Bronchial epithelial cell (primary cell): ENCODE measurements around the gene GNB2. TPM values are rescaled to one million over a fixed set of nuclear protein-coding genes. Genes with fewer than 3 reads are reported as not detected.

Experiments used
- DNase-seq: peaks from one replicate; pipeline ENCODE4 v3.0.0-alpha.2; 2010; ENCODE audit warnings: low read depth
- FAIRE-seq: peaks from 2 replicates; lab custom pipeline; 2011; peaks lifted over from hg19 to GRCh38; lab: Jason Lieb, UNC
- H3K27me3 ChIP-seq: 2 replicates; pipeline ENCODE4 v1.5.1; 2011; ENCODE audit warnings: low read length; ENCODE audit not compliant: control insufficient read depth, insufficient read depth
- H3K36me3 ChIP-seq: 2 replicates; pipeline ENCODE4 v1.5.1; 2011; ENCODE audit warnings: low read length; ENCODE audit not compliant: control insufficient read depth, insufficient read depth
- H3K4me3 ChIP-seq: 2 replicates; pipeline ENCODE4 v1.5.1; 2011; ENCODE audit warnings: mild to moderate bottlenecking, low read depth, low read length, control low read depth
- CTCF ChIP-seq: IDR thresholded peaks from 2 replicates; pipeline ENCODE4 v1.5.1; 2011; ENCODE audit warnings: mild to moderate bottlenecking, moderate library complexity, low read length, control low read depth, inconsistent platforms; ENCODE audit not compliant: insufficient read depth, severe bottlenecking
- total RNA-seq: library from RNA; depleted of rRNA; stranded (reverse); fragments of >200 nt; gene quantifications from 2 replicates; pipeline ENCODE4 v1.2.1, GENCODE V29; 2014

Gene GNB2
- total RNA-seq, 1 donor from 2014 or later, result 66.1 TPM

GRCh38 chr7:100686201-100686821 is 12.8 kb downstream of the GNB2 start:
- no peak for FAIRE-seq
- Histone ChIP-seq H3K27me3 (no peaks in the 10 kb centered on the region), H3K36me3 (peaks cover 40% of the 10 kb centered on the region), H3K4me3 (no peak overlapping the region)
- DNase-seq, result no peak
- no peak for TF ChIP-seq CTCF

GRCh38 chr7:100686822-100687211 is 13.3 kb downstream of the GNB2 start:
- DNase-seq (no peak), FAIRE-seq (no peak)
- no peak for TF ChIP-seq CTCF
- Histone ChIP-seq H3K4me3 (no peak overlapping the region), H3K36me3 (peaks cover 36% of the 10 kb centered on the region), H3K27me3 (no peaks in the 10 kb centered on the region)

DNA sequence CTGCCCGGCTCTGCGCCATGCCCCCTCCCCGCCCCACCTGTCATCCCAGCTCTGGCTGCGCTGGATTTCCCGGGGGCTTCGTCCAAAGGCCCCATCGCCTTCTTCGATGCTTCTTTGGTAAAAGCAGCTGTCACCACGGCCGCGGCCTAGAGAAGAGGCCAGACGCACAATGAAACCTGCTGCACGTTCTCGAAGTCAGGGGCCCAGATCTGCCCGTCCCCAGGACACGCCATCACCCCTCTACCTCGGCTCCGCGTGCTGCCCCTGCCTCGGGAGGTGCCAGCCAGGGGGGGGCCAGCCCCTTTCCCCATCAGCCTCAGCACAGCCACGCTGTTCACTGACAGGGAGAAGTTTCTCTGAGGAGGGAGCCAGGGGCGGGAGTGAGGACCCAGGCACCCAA is 13.7 kb downstream of the GNB2 start:
- H3K27me3 ChIP-seq, result no peaks in the 10 kb centered on the region
- peaks cover 35% of the 10 kb centered on the region for H3K36me3 ChIP-seq
- no peak overlapping the region for H3K4me3 ChIP-seq
- TF ChIP-seq CTCF, result no peak
- FAIRE-seq, result no peak
- no peak for DNase-seq

GRCh38 chr7:100687751-100688300 is 14.3 kb downstream of the GNB2 start:
- no peak for FAIRE-seq

GRCh38 chr7:100688326-100688860 is 14.9 kb downstream of the GNB2 start:
- TF ChIP-seq CTCF, result no peak
- H3K36me3 ChIP-seq, result peaks cover 33% of the 10 kb centered on the region
- H3K4me3 ChIP-seq, result no peak overlapping the region
- no peak for FAIRE-seq
- DNase-seq, result no peak
- H3K27me3 ChIP-seq, result no peaks in the 10 kb centered on the region

More at GRCh38 chr7:100687751-100688300, 14.3 kb downstream of the GNB2 start:
- no peaks in the 10 kb centered on the region for H3K27me3 ChIP-seq
- H3K4me3 ChIP-seq, result no peak overlapping the region
- DNase-seq, result no peak
- H3K36me3 ChIP-seq, result peaks cover 33% of the 10 kb centered on the region
- no peak for TF ChIP-seq CTCF
